Measurements from ENCODE around the gene ZAP70.
A peak's percentile ranks its signal among the peaks of the same experiment; 100 is the strongest.

Gene ZAP70

DNA sequence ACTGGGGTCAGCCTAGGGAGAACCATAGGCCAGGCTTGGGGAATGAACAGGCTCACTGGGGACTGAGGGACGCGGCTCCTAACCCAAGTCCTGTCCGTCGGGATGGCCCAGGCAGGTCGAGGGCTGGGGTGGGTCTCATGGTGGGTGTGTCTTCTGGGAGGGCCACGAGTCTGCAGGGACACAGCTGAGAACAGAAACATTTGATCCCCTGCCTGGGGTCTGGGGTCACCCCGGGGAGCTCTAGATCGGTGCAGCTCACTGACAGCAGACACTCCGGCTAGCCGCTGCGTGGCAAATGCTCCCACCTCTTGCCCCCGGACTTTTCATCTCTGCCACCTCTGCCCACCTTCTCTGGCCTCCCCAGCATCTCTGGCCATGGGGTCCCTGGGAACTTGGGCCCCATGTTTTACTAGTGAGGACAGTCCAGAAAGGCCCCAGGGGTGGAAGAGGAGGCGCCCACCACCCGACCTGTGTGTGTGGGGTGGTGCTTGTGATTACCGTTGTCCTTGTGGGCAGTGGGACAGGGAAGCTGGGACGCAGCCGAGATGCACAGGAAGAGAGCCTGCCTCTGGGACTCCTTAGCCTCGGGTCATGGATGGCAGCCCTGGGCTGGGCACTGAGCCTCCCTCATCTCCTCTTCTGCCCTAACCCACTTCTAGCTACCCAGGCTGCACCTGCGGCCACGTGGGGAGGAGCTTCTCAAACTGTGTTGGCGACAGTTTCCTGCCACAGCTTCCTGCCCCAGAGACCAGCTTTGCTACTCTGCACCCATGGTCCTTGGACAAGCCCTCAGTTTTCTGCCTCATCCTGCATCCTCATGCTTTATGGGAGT lies 4.9 kb downstream of the ZAP70 start:
- DNase-seq, result no peak

DNA sequence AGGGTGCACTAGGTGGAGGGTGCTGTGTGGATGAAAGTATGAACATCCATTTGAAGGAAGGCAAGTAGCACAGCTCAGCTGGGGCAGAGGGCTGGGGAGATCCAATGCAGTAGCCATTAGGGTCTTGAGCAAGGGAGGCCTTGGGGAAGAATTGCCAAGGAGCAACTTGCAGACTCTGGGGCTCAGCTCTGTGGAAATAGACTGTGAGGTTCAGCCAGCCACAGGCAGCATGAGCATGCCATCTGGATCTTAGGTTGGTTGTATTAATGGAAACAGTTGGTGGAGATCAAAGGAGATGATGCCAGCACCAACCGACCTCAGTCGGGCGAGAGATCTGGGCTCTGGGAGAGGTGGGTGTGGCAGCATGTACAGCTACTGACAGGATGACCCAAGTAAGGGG lies 5.6 kb downstream of the ZAP70 start:
- no peak for DNase-seq

DNA sequence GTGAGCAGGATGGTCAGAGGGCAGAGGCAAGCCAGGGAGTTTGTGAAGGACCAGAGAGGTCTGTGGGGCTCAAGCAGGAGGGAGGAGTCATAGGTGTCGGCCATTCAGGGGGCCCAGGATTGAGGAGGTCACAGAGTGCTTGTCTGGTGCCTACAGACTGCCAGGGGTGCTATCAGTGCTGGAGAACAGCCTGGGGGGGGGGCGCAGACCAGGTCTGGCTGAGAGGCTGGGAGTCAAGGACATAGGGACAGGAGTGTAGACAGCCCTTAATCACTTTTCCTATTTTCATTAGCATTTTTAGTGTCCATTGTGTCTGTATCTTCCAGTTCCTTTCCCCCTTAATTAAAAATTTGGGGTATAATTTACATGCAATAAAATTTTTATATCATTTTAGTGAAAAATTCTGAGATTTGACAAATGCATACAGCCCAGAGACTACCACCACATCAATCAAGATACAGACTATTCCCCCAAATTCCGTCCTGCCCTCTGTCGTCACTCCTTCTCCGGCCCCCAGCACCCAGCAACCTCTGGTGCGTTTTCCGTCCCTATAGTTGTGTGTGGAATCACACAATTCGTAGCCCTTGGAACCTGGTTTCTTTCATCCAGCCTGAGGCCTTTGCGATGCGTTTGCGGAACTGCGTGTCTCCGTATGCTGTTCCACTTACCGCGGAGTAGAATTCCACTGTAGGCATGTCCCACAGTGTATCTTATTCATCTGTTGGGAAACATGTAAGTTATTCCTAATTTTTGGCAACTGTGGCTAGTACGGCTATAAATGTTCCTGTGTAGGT lies 6.2 kb downstream of the ZAP70 start:
- no peak for DNase-seq

DNA sequence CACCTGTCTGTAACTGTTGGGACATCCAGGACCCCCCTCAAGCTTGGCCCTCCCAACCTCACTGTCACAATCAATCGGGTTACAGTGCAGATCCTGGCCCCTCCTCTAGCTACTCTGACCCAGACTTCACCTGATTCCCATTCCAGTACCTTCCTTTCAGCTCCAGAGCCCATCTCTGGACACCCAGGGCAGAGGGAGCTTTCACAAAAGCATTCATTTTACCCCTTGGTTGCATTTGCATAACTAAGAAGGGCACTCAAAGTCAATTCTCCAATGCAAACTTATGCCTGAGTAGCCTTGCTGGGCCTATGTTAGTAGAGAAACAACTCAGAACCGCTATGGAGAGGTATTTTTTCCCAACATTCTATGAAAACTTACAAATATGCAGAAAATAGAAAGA lies 7.4 kb downstream of the ZAP70 start:
- no peak for DNase-seq

DNA sequence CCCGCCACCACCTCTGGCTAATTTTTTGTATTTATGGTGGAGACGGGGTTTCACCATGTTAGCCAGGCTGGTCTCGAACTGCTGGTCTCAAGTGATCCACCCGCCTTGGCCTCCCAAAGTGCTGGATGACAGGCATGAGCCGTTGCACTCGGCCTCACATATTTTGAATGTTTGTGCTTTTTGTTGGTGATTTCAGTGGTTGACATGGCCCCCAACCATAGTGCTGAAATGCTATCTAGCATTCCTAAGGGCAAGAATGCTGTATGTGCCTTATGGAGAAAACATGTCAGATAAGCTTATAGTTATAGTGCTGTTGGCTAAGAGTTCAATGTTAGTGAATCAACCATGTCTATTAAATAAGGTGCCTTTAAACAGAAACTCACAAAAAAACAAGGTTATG lies 8.9 kb downstream of the ZAP70 start:
- DNase-seq, result no peak

DNA sequence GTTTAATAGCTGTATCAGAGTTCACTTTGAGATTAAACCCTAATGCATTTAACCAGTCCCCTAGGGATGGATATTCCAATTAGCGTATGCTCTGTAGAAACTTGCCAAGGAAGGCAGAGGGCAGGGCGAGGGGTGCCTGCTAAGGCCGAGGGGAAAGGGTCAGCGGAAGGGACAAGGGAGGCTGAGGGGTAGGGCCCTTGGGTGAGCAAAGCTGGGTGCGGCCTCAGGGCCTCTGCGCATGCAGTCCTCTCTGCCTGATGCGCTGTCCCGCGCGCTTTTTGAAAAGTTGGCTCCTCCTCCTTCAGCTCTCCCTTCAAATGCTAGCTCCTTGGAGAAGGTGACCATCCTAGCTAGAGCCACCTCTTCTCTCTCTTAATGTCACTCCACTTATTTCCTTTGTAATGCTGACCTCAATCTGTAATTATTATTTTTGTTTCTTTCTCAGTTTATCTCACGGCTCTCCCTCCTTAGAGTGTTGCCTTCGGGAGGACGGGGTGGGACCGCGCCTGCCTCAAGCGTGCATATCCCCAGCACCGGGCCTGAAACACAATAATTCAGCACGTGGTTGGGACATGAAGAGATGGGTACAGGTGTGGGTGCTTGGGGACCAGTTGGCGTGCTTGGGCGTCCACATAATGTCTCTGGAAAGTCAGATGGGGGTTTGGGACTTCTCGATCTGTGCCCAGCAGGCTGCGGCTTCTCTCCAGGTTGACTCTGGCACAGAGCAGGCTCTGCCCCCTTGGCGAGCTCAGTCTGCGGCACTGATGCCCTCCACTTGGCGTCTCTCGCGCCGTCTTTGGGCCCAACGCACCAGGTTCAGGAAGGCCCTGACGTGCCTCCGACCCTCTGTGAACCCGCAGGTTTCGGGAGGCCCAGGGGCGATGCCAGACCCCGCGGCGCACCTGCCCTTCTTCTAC lies 10.0 kb downstream of the ZAP70 start:
- DNase-seq, result no peak

DNA sequence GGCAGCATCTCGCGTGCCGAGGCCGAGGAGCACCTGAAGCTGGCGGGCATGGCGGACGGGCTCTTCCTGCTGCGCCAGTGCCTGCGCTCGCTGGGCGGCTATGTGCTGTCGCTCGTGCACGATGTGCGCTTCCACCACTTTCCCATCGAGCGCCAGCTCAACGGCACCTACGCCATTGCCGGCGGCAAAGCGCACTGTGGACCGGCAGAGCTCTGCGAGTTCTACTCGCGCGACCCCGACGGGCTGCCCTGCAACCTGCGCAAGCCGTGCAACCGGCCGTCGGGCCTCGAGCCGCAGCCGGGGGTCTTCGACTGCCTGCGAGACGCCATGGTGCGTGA lies 10.7 kb downstream of the ZAP70 start:
- DNase-seq, result no peak

DNA sequence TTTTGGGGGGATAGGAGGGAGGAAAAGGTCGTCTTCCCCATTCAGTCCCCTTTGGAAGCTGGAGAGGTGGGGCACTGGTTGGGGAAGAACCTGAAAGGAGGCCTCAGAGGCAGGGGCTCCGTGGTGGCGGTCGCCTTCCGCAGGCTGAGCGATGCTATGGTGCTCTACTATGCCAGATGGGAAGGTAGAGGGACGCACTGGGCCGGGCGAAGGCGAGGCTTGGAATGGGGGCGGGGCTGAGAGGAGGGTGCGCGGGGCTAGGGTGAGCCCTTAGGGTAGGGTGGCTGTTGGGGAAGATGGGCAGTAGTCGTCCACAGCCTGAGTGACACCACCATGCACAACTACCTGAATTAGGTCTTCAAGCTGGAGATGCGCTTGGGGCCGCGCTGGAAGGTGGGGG lies 11.1 kb downstream of the ZAP70 start:
- DNase-seq, result no peak

DNA sequence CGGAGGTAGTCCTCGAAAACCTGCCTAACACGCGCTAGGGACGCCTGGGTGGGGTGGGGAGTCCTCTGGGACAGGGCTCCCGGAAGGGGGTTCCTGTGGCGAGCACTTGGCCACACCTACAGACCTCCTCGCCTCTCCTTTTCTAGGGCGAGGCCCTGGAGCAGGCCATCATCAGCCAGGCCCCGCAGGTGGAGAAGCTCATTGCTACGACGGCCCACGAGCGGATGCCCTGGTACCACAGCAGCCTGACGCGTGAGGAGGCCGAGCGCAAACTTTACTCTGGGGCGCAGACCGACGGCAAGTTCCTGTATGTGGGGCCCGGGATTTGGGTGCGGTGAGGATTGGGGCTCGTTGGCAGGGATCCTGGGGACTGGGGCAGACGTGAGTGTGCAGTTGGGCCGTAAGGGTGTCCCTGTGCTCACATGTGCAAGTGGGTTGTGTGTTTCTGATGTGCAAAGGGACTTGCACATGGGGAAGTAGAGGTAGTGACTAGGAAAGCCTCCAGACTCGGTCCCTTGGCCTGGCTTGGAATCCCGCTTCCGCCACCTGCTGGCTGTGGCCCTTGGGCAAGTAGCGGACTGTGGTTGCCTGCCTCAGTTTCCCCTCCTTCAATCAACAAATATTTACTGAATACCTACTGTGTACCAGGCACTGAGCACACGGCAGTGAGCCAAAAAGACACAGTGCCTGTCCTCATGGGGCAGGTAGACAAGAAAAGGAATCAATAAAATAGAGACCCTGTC lies 11.7 kb downstream of the ZAP70 start:
- no peak for DNase-seq

DNA sequence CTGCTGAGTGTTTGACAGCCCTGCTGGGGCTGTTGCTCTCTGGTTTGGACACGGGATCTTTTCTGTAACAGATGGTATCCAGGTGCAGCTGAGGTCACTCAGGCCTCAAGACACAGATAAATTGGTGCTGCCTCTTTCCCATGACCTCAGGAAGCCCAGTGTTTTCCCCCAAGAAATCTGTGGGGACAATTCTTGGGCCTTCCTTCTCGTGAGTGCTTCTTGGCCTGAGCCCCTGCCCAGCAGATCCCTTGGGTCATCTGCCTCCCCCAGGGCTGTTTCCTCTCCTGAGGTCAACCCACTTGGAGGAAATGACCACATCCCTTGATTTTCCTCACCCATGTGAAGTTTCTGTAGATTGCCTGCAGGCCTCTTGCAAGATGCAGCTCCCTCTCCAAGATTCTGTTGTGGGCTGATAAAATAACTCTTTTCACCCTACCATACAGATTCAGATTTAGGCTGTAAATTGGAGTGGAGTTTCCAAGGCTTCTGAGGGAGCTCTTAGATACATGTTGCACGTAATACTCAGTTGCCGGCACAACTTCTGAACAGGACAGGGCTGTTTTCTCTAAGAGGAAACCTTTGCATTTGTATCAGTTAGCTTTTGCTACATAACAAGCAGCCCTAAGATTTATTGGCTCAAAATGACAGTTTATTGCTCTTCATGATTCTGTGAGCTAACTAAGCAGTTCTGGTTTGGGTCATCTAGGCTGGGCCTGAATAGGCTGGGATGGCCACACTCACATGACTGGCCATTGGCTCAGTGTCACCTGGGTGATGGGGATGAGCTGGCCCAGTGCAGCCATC lies 13.1 kb downstream of the ZAP70 start:
- peak; percentile 27 for DNase-seq

DNA sequence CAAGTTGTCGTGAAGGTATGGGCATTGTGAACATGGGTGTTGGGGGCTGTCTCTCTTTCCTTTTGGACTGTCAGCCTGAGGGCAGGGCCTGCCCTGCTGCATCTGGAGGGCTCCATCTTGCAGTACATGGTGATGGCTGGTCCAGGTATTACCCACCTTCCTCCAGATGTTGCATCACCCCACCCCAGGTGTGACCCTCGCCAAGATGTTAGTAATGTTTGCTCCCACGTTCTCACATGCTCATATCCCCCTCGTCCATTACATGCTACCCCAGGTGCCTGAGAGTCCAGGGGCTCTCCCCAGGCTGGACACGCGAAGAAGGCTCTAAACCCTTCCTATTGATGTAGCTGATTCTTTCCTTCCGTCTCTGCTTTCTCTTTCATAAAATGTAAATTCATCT lies 13.9 kb downstream of the ZAP70 start:
- DNase-seq, result no peak

DNA sequence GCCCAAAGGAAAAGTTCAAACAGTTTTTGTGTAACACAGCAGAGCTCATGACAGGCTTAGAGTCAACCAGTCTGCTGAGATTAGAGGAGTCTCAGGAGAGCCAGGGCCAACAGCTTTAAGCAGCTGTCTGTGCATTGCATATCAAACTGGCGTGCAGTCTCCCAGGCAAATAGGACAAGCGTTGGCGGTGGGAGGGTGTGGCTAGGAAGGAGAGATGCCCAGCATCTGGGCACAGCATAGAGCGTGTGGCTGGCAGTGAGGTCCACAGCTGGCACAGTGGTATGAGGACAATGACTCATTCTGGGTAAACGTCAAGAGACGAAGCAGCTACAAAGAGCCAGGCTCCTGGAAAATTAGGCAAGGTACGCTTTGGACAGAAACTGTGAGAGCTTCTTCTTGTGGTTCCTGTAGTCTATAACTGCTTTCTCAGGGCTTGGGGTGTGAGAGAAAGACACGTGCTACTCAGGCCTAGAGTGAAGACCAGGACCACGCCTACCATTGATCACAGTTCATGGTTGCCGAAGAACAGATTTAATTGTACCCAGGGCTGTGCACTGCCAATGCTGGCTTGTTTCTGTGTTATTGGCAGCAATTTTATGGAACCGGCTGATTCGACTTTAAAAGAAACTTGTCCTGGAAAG lies 14.8 kb downstream of the ZAP70 start:
- peak; percentile 10 for DNase-seq

DNA sequence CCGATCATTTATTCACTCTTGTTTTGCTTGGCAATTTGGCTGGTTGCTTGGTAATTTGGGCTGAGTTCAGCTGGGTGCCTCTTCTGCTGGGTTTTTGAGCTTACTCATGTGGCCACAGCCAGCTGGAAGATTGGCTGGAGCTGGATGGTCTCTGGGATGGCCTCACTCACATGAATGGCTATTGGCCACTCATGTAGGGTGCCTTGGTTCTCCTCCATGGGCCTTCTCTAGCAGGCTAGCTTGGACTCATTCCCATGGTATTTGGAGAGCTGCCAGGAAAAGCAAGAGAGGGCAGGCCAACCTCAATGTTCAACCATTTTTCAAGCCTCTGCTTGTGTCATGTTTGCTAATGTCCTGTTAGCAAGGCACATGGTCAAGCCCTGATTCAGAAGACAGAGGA lies 16.9 kb downstream of the ZAP70 start:
- peak; percentile 21 for DNase-seq

DNA sequence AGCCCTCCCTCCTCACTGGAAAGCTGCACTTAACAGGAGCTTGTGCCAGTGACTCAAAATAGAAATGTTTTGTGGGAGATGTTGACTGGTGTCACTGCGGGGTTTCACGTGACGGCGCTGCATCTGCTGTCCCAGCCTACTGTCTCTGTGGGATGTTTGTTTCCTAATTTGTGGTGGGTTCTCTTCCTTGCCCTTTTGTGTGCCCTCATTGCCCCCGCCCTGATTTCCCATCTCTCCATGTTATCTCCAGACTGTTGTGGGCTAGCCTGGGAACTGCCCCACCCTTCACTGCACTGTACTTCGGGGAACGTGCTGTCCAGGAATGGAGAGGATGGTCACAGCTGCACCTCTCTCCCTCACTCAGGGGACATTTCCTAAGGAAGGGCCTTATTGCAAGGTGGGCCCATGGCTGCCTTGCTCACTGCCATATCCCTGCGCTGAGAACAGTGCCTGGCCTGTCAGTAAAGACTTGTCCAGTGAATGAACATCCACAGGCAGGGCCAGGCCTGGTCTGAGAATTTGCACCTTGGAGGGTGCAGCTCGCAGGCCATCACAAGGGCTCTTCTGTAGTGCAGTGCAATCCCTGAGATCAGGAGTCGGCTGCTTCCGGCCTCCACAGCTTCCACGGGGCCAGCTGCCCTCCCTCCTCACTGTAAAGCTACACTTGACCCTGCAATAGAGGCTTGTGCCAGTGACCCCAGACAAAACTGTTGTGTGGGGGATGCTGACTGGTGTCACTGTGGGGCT lies 18.1 kb downstream of the ZAP70 start:
- no peak for DNase-seq

DNA sequence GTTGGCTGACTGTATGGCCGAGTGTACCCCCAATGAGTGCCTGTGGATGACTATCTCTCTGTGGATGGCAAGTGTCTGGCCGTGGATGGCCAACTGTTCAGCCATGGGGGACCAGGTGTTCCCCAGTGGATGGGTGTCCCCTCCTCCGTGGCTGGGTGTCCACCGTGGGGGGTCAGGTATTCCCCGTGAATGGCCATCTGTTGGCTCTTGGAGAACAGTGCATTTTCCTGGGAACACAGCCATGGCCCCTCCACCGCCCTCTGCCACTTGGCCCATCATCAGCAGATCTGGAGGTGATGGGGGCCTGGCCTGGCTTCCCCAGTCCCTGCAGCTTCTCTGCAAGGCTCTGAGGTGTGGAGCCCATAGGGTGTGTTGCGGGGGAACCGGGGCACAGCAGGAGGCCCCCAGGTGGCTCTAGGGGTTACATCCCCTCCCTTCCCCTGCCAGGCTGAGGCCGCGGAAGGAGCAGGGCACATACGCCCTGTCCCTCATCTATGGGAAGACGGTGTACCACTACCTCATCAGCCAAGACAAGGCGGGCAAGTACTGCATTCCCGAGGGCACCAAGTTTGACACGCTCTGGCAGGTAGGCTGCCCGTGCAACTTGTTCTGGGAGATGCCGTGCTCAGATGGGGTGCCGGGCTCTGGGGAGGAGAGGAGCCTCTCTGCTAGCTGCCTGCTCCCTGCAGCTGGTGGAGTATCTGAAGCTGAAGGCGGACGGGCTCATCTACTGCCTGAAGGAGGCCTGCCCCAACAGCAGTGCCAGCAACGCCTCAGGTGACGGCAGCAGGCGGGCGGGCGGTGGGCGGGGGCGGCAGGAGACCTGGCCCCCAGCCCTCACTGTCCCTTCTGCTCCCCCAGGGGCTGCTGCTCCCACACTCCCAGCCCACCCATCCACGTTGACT lies 19.3 kb downstream of the ZAP70 start:
- no peak for DNase-seq

DNA sequence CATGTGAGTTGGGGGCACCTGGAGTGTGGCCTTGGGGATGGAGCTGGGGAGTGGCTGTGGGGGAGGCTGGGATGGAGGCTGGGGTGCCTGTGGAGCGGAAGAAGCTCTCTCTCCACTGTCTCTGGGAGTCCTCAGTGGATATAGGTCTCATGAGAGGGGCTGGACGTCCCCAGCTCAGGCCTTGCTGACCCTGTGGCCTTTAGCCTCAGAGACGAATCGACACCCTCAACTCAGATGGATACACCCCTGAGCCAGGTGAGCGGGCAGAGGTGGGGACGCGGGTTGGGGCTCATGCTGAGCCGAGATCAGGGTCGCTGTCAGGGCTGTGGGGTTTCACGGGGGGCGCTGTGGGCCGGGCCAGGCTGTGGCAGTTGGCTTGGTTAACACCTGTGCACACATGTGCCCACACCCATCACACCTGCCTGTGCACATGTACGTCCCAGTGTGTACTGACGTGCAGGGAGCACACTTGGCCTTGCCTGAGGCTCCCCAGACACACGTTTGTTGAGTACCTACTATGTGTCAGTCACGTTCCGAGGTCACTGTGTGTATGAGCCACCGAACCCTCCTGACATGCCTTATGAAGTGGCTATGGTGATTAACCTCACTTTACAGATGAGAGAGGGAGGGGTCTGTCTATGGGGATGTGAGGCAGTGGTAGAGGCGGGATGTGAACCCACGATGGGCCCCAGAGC lies 20.1 kb downstream of the ZAP70 start:
- no peak for DNase-seq

DNA sequence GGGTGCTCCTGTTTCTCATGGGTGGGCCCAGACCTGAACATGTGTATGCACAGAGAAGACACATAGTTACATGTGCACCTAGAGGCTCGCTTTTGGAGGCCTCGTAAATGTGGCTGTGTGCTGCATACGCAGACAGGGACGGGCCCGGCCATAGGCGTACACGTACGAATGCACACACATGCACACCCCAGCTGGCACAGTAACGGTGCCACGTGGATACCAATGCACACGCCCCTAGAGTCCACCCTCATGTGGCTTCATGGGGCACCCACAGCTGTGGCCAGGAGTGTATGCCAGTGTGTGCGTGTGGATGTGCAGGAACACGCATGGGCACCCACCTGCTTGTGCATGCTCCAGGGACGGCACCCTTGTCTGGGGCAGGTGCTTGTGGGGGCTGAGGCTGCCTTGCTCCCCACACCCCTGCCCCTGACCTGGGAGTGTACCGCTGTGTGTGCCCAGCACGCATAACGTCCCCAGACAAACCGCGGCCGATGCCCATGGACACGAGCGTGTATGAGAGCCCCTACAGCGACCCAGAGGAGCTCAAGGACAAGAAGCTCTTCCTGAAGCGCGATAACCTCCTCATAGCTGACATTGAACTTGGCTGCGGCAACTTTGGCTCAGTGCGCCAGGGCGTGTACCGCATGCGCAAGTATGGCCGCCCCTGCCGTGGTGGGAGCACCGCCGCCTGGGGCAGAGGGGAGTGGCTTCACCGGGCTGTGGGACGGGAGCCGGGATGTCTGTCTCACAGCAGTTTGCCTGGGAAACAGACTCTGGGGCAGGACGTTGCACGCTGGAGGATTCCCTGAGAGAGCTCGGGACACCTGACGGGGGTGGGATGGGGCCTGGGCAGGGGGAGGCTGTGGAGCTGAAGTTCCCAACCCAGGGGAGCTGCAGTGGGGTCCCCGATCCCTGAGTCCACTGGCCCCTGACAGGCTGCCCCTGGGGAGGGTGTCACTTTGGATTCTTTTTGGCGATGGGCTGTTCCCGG lies 21.0 kb downstream of the ZAP70 start:
- DNase-seq, result no peak
